Stimulated activated CD4-positive, alpha-beta T cell treated with anti-CD3 and anti-CD28 coated beads, Interleukin-12 subunit alpha, Interleukin-12 subunit beta, amount 100 ng/mL, for 24 hours (primary cell): ENCODE results near the gene SLC9C2.

ENCODE experiments used
- DNase-seq, 2 experiments: peaks; one replicate each; pipeline ENCODE4 v3.0.0-alpha.2; 2020; ENCODE audit warnings: low read depth in 2 of 2

The SLC9C2 gene

GRCh38 chr1:173454966-173455524 lies 147.8 kb downstream of the SLC9C2 start:
- DNase-seq: no peak

GRCh38 chr1:173453982-173454381 lies 148.9 kb downstream of the SLC9C2 start:
- DNase-seq: no peak

GRCh38 chr1:173451981-173452380 lies 150.9 kb downstream of the SLC9C2 start:
- no peak for DNase-seq
